GM18520 (cell line): Measurements from ENCODE around the gene CNOT2.
"Not testable (repeated sequence)": the region's sequence is repeated elsewhere in the genome, so short reads cannot be mapped to it uniquely, and the experiment has no call there.

Source experiments
- ATAC-seq: cut with Tn5 transposase; IDR thresholded peaks from one replicate; pipeline ENCODE4 v1.9.1; 2021; ENCODE audit not compliant: unreplicated experiment

Gene CNOT2

DNA sequence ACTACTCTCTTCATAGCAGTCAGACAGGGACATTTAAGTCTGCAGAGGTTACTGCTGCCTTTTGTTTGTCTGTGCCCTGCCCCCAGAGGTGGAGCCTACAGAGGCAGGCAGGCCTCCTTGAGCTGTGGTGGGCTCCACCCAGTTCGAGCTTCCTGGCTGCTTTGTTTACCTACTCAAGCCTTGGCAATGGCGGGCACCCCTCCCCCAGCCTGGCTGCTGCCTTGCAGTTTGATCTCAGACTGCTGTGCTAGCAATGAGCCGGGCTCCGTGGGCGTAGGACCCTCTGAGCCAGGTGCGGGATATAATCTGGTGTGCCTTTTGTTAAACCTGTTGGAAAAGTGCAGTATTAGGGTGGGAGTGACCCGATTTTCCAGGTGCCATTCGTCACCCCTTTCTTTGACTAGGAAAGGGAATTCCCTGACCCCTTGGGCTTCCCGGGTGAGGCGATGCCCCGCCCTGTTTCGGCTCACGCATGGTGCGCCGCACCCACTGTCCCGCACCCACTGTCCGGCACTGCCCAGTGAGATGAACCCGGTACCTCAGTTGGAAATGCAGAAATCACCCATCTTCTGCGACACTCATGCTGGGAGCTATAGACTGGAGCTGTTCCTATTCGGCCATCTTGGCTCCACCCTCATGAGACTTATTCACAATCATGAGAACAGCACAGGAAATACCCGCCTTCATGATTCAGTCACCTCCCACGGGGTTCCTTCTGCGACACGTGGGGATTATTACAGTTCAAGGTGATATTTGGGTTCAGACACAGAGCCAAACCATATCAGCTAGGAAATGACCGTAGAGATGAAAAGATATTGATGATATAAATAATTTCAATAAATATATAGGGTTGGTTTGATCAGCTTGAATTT lies 61.7 kb downstream of the CNOT2 start:
- ATAC-seq: not testable (repeated sequence)

DNA sequence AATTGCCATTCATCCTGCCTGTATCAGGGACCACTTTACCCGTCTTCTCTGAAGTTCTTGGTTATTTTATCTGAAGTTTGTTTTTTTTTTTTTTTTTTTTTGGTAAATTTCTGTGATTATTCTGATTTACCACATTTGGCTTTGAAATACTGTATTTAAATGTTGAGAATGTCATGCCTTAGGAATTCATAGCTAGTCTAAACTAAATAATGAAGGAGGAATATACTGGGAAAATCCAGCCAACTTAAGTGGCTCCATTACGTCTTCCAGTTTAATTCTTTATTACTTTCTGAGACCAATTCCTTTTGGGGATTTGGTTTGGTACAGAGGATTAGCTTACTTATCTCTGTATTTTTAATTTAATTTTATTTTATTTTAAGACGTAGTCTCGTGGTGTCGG lies 62.6 kb downstream of the CNOT2 start:
- no peak for ATAC-seq

DNA sequence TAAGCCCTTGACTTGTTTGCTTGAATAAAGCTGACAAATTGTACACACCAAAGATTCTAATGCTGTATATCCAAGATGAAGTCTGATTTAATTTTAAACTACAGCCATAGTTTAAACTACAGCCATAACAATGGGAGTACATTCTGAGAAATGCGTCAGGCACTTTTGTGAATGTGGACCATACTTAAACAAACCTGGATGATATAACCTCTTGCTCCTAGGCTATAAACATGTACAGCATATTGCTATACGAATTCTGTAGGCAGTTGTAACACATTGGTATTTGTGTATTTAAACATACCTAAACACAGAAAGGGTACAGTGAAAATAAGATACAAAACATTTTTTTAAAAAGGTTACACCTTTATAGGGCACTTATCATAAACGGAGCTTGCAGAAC lies 63.4 kb downstream of the CNOT2 start:
- ATAC-seq: no peak

DNA sequence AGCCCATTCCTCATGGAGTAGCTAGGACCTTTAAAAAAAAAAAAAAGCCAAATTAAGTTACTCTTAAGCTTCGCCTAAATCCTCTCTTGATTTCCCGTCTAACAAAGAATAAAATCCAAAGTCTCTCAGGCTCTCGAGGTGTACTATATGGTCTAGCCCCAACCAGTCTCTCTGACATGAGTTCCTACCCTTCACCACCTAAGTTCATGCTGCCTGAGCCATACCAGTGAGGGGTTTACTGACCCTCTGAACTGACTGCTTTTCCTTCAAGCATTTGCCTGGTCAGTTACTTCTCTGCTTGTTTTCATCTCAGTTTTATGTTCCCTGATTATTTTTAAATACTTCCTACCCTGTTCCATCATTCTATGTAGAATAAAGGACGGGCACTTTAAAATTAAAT lies 64.6 kb downstream of the CNOT2 start:
- no peak for ATAC-seq

DNA sequence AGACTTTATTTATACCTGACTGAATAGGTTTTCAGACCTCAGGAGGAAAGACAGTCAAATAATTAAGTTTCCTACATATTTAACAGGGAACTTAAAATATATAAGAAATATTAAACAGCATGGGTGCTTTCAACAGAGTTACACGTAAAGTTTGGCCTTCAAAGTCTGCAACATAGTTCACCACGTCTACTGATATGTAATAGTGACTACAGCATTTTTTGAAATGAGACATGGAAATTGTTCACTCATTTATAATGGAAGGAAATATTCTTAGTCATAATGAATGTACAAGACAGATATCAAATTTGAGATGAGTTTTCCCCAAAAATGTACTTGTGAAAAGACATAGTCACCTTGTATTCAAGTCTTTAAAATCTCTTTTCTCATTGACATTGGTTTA lies 66.1 kb downstream of the CNOT2 start:
- ATAC-seq: no peak

DNA sequence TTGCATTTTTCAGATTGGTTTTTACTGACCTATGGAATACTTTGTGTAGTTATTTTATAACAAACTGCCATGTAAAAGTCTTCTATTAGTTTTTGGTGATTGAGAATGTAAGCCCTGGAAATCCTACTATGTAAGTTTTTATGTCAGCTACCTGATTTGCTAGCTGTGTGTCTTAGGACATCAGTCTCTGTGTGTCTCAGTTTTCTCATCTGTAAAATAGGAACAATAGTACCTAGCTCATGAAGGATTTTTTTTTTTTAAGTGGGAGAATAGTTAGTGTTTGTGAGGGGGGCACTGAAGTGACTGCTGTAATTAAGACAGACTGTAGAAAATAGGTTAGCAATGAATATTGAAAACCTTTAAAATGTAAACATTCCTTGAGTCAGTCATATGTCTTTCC lies 70.9 kb downstream of the CNOT2 start:
- ATAC-seq: no peak

DNA sequence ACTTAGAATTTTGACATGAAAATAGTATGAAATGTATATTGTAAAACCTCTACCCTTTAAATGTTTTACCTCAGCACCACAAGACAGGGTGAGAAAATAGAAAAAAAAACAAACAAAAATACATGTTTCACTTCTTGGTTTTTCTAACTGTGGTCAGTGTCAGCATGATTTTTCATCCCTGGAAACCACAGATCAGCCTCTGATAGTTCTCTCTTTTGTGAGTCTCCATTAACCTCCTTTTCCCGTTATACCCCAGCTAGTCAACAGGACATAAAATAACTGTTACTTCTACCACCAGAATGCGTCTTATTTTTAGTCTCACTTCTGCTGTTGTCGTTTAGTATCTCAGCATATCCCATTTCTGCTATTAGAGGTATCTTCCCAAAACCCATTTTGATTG lies 74.5 kb downstream of the CNOT2 start:
- peak; percentile 91 for ATAC-seq

DNA sequence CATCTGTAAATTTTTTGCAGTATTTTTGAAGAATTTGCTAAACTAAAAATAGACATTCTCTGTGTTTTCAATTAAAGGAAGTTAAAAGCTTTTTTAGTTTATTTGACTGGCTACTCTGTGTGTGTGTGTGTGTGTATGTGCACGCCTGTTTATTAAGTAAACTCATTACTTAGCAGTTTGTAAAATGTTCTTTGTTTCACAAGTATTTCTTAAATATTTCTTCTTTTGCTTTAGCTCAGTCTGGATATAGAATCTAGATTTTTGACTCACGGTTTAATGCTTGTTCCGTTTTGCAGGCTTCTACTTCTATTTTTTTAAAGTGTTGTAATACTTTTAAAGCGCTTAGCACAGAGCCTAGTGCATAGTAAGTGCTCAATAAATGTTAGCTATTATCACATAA lies 76.4 kb downstream of the CNOT2 start:
- ATAC-seq: no peak

DNA sequence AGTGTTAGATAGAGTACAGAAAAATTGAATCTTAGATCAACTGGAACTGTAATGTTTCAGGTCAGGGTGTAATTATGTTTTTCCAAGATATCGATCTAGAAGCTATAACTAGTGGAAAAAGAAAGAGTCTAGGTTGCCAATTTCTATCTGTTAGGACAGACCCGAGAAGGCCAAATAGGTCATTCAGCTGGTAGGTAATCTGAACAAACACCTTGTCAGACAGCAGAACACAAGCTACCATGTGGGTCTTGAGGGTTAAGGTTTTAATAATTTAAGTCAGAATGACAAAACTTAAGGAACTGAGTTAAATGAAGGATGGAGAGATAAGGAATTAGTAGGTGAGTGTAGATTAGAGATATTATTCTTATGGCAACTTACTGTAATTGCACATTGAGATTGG lies 78.0 kb downstream of the CNOT2 start:
- no peak for ATAC-seq

DNA sequence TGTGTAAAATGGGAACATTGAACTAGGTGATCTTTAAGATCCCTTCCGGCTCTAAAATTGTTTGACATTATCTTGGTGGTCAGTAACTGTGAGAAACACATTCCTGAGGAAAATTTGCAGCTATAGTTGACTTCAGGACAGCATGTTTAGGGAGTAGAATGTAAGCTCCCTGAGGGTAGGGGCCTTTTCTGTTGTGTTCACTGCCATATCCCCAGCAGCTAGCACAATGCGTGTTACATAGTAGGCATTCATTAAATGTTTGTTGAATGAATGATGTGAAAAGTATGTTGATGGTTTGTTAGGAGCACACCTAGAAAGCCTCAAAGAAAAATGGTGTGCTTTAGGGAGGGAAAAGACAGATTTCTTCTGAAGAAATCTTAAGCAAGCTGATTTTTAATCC lies 84.3 kb downstream of the CNOT2 start:
- no peak for ATAC-seq

DNA sequence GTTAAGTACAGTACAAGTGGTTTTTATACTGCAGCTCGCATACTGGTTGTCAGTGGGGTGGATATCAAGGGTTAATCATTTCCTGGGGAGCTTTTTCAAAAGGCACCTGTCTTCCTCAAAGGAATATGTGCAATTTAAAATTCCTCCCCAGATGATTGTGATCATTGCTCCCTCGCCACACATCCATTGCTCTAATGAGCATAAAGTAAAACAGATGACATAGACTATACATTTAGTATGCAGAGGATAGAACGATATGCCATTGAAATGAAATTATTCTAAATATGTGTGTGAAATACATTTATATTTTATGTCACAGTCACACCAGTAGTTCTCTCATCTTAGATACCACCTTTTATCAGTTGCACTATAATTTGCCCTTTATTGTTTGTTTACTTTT lies 86.5 kb downstream of the CNOT2 start:
- no peak for ATAC-seq

DNA sequence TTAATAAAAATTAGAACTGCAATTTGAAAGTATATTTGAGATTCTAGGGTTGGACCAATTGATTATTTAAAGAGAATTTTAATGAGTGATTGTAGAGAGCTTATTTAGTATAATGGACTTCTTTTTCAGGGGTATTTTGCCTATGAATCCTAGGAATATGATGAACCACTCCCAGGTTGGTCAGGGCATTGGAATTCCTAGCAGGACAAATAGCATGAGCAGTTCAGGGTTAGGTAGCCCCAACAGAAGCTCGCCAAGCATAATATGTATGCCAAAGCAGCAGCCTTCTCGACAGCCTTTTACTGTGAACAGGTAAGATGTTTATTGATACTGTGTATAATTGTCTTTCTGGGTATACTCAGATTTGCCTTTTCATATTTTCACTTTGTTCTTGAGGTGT lies 86.9 kb downstream of the CNOT2 start:
- ATAC-seq: no peak

DNA sequence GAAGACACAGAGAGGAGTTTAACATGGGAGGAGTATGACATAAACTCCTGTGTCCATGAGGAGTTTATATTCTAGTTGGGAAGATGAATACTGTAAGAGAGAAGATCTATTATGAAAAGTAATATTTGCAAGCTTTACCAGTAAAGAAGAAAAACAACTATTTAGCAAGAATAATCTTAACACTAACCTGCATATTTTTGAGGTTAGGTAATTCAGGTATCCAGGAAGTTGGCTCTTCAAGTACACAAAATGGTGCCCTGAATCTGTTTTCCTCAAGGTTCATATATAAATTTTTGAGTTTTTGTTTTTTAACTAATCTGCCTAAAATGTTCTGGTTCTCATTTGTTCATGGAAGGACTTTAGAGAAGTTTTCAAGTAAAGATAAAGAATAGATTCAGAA lies 89.0 kb downstream of the CNOT2 start:
- ATAC-seq: no peak

DNA sequence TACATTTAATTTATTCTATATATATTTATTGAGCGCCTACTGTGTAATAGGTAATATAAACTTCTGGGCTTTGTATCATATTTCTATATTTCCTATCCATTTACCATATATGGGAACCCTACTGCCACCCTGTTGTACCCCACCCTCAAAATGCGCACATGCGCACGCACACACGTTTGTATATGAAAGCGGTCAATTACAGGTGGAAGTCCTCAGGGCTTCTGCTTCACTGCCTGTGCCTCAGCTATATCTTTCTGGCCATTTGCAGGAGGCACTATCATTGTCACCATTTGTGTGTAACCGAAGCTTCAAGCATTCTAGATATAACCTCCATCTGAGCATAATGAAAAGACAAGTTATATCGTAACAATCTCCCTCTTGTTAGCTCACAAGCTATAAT lies 91.5 kb downstream of the CNOT2 start:
- ATAC-seq: no peak

DNA sequence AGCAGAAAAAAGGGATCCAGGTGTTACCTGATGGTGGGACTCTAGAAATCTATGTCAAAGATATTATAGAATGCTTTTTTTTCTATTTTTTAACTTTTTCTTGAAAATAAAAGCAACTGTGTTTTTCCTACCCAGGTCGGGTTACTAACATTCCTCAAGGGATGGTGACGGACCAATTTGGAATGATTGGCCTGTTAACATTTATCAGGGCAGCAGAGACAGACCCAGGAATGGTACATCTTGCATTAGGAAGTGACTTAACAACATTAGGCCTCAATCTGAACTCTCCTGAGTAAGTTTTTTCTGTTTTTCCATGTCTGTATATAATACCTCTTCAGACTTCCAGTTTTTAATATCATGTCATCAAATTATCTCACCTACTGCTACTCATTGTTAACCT lies 95.3 kb downstream of the CNOT2 start:
- ATAC-seq: no peak

DNA sequence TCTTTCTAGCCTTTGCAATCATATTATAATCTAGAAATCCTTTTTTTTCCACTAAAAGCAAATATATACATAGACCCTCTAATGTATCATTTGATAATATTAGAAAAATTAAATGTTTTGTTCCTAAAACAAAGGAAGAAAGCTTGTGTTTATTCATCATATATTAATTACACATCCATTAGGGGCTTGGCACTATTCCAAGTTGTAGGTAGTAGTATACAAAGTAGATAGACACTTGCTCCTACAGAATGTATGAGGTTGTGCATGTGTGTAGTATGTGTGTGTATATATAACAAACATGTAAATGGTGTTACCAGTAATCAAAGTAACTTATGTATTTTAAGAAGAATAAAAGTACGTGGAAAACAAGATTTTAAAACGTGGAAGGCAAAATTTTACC lies 107.8 kb downstream of the CNOT2 start:
- ATAC-seq: no peak

DNA sequence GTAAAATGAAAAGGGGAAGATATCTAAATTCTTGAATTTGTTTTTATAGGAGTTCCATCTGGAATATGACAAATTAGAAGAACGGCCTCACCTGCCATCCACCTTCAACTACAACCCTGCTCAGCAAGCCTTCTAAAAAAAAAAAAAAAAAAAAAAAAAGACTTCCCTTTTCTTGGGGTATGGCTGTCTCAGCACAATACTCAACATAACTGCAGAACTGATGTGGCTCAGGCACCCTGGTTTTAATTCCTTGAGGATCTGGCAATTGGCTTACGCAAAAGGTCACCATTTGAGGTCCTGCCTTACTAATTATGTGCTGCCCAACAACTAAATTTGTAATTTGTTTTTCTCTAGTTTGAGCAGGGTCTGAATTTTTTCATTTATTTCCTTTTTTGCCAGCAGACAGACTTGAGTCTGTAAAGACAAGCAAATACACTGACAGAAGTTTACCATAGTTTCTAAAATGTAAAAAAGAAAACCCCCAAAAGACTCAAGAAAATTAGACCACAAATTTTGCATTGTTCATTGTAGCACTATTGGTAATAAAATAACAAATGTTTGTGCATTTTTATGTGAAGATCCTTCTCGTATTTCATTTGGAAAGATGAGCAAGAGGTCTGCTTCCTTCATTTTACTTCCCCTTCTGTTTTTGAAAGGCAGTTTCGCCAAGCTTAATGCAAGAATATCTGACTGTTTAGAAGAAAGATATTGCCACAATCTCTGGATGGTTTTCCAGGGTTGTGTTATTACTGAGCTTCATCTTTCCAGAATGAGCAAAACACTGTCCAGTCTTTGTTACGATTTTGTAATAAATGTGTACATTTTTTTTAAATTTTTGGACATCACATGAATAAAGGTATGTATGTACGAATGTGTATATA lies 110.8 kb downstream of the CNOT2 start:
- no peak for ATAC-seq

DNA sequence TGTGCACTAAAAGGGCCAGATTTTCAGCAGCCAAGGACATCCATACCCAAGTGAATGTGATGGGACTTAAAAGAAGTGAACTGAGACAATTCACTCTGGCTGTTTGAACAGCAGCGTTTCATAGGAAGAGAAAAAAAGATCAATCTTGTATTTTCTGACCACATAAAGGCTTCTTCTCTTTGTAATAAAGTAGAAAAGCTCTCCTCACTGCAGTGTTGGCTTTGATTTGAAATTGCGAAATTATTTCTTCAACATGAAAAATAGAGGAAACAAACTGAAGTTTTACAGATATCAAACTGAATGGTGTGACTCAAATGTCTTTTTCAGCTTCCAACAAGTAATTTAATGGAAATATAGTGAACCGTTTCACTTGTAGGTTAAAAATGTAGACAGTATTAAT lies 111.6 kb downstream of the CNOT2 start:
- ATAC-seq: no peak

DNA sequence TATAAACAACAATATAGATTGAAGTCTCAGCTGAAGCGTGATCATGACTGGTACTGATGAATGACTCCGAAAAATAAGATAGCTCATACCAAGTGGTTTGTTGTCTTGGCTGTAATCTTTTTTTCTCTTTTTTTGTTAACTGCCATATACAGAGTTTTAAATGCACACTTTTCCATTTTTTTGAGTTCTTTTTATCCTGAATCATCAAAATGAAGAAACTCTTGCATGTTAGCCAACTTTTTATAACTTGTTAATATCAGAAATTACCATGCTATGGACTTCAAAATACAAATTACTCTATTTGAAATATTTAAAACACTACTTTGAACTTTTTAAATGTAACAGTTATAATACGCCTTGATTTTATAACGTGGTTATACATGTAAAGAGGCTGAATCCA lies 112.7 kb downstream of the CNOT2 start:
- ATAC-seq: no peak

DNA sequence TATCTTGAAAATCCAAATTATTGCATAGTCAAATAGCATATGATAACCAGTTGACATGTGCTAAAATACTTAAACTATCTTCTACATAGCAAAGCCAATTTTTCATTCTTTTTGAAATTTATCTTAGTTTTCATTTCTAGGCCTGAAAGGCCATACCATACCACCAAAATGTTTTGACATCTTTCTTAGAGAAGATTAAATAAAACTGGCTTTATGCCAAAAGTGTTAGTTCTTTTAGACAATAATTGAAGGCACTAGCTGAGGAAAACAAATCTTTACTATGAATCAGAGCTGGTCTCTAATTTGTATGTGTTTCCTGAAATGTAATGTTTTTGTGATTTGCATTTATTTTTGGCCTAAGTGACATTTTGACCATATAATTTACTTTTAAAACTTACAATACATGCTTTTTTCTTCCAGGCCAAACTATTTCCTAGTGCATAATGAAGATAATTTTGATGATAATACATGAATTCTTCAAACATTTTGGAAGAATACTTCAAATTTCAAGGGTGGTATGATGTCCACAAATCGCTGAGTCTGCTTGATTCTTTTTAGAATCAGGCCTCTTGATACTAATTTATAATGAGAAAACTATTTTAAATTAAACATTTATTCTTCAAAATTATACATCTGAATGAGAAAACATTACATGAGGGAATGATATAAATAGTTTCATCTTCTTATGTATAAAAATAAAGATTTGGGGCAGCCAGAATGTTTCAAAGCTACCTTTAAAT lies 116.4 kb downstream of the CNOT2 start:
- no peak for ATAC-seq

DNA sequence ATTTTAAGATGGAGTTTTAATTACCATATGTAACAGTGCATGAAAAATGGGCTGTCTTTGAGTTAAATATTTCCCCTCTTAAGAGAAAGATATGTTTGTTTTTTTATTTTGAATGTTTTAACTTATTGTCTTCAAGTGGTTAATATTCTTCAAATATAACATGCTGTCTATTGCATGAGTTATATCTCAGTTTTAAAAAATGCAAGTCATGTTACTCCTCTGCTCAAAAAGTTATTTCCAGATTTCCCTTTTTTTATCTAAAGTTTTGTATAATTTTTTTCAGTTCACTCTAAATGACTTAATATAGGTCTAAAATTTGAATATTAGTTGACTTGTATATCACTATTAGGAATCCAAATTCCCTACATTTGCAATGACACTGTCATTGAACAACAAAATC lies 117.0 kb downstream of the CNOT2 start:
- no peak for ATAC-seq
